Hematopoietic multipotent progenitor cell treated with erythropoietin and hydrocortisone succinate and interleukin-3 and kit ligand, for 17 days (in vitro differentiated cells): ENCODE data around the gene RGS19.

Experiments
- DNase-seq: peaks from one replicate; pipeline ENCODE4 v3.0.0-alpha.2; 2015; ENCODE audit warnings: low spot score

RGS19 gene

DNA sequence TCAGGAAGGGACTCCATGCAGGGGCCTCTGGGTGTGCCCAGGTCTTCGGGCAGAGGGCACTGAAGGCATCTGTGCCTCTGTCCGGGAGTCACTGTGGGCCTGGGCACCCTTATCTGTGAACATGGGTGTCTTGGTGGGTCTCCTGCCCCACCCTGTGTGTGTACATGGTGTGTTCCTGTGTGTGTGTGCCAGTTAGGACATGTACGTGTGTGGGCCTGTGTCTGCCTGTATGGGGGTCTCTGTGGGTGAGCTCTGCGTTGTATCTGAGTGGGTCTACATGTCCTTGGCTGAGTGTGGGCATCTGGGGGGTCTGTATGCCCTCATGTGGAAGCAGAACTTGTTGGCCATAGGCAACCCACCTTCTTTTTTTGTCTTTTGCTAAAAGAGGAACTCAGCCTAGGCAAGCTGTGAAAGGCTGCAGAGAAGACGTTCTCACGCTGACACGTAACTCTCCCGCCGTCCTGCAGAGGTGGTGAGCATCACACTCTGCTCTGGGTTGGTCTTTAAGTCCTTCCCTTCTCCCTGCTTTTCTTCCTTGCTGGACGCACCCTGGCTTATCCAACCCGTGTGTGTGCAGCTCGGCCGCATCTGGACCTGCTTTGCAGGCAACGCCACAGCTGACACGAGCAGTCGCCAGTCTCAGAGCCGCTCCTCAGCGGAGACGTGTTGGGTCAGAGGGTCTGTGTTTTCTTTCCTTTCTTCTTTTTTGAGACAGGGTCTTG, 28.6 kb upstream of the RGS19 start:
- DNase-seq: no peak

- DNase-seq: no peak
Observed at GRCh38 chr20:64106981-64107735, 27.8 kb upstream of the RGS19 start, which contains the start of gene NPBWR2. NPBWR2 (minus strand) TSS chr20:64107565; CDS start chr20:64106831, 734 bp downstream.

- DNase-seq: no peak
Observed at GRCh38 chr20:64106435-64106961, 27.2 kb upstream of the RGS19 start.

GRCh38 chr20:64105846-64106434, 26.6 kb upstream of the RGS19 start:
- DNase-seq: no peak

DNA sequence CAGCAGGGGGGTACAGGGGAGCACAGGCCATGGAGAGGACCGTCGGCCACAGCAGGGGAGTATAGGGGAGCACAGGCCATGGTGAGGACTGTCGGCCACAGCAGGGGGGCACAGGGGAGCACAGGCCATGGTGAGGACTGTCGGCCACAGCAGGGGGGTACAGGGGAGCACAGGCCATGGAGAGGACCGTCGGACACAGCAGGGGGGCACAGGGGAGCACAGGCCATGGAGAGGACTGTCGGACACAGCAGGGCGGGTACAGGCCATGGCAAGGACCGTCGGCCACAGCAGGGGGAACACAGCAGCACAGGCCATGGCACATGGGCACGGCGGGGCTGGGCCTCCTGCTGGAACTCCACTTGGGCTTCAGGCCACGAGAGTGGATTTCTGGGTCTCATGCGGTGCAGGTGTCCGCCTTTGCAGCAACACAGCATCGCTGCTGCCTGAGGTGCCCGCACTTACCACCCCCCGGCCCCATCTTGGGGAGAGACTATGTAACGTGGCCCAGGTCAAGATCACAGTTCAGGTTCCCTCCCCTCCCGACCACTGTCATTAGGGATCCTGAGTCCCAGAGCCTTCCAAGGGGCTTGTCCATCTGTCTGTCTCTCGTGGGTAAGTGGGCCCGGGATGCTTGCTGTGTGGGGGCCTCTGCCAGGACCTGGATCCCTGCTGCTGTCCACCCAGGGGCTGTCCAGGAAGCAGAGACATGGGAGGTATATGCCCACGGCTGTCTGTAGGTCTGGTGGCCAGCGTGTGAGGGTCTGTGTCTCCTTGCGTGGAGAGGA, 25.5 kb upstream of the RGS19 start:
- DNase-seq: no peak

- DNase-seq: no peak
Observed at GRCh38 chr20:64103871-64104666, 24.8 kb upstream of the RGS19 start.

DNA sequence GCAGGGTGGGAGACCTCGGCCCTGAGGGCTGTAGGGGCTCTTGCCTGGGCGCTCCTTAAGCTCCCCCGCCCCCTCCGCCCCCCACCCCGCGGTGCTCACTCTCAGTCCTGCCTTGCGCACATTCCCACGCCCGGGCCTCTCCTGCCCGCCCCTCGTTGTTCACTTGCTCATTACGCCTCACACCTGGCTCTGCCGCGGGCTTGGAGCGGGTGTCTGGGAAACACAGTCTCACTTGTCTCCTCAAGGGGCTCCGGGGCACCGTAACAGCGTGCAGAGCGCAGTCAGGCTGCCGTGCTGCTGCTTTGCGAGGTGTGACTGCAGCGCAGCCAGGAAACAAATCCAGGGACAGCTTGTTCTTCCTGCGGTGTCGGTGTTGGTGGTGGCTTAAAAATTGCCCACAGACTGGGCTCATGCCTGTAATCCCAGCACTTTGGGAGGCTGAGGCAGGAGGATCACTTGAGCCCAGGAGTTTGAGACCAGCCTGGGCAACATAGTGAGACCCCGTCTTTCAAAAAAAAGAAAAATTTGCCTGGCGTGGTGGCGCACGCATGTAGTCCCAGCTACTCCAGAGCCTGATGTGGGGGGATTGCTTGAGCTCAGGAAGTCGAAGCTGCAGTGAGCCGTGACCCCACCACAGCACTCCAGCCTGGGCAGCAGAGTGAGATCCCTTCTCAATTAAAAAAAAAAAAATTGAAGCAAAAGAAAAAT, 23.5 kb upstream of the RGS19 start:
- no peak for DNase-seq

- DNase-seq: no peak
Observed at GRCh38 chr20:64101731-64102621, 22.7 kb upstream of the RGS19 start.

DNA sequence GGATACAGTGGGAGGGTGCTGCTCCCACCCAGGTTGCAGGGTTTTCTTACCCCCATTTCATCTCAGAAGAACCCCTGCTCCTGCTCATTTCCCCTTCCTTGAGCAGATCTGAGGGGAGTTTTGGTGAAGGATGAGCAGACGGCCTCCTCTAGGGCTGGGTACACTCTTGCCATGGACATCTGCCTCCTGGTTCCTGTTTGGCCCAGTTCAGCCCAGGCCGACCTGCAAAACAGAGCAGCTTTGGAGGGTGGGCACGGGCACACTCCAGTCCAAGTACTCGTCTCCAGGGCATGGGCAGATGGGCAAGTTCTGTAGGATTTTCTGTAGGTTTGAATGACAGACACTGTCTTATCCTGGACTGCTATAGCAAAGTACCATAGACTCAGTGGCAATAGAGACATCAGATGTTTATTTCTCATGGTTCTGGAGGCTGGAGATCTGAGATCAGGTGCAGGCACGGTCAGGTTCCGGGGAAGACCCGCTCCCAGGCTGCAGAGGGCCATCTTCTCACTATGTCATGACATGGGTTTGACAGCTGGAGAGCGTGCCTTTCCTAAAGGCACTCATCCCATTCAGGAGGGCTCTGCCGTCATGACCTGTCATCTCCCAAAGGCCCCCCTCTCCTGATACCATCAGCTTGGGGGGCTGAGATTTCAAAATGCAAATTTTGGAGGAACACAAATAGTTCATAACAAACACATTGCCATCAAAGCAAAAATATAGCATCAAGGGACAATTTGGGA, 21.8 kb upstream of the RGS19 start:
- no peak for DNase-seq

- DNase-seq: no peak
Observed at GRCh38 chr20:64100566-64100888, 21.2 kb upstream of the RGS19 start.

- DNase-seq: no peak
Observed at GRCh38 chr20:64099880-64100565, 20.7 kb upstream of the RGS19 start.

DNA sequence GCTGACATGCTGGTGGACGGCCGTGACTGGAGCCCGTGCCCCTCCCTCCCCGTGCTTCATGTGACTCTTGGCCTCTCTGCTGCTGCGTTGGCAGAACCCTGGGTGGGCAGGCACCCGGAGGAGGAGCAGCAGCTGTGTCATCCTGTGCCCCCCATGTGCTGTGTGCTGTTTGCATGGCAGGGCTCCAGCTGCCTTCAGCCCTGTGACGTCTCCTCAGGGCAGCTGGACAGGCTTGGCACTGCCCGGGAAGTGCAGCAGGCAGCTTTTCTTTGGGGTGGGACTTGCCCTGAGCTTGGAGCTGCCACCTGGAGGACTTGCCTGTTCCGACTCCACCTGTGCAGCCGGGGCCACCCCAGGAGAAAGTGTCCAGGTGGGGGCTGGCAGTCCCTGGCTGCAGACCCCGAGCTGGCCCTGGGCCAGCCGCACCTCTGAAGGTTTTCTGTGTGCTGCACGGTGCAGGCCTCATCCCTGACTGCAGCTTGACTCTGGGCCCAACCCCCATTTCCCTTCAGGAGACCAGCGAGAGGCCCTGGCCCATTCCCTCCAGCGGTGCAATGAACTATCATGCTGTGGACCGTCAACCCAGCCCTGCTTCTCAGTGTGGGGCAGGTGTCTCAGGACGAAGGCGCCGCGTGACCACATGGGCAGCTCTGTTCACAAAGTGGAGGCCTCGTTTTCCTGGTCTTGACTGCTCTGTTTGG, 19.9 kb upstream of the RGS19 start:
- no peak for DNase-seq

GRCh38 chr20:64098471-64099013, 19.2 kb upstream of the RGS19 start:
- no peak for DNase-seq

- DNase-seq: no peak
Observed at GRCh38 chr20:64096535-64096934, 17.2 kb upstream of the RGS19 start.

DNA sequence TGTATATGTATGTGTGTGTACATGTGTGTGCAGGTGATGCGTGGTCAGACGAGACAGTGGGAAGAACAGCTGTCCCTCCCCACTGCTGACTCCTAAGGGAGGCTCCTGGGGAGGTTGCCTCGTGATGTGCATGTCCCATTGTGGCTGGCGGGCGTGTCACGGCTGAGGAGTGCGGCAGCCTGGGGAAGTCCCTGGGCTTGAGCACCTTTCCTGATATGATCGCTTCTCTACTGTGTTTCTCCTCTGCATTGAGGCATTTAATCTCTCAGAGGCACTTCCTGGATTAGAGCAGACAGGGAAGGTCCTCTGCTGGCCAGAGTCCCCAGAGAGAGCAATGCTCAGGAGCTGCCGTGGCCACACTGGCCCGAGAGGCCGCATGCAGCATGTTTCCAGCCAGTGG, 16.6 kb upstream of the RGS19 start:
- no peak for DNase-seq

GRCh38 chr20:64095455-64095854, 16.1 kb upstream of the RGS19 start:
- no peak for DNase-seq

- no peak for DNase-seq
Observed at GRCh38 chr20:64093013-64093503, 13.7 kb upstream of the RGS19 start.
